ENCODE measurements around the gene TIMM50. TPM values are rescaled to one million over a fixed set of nuclear protein-coding genes. Genes with fewer than 3 reads are reported as not detected.
A peak's percentile ranks its signal among the peaks of the same experiment; 100 is the strongest.

The TIMM50 gene
- total RNA-seq, 1 donor from 2014 or later, result 256 TPM

GRCh38 chr19:39494661-39495060 is 14.0 kb downstream of the TIMM50 start:
- Mint-ChIP-seq H3K9me3 (ENCODE audit: unreplicated experiment) (peaks cover 18% of the 10 kb centered on the region), H3K27me3 (ENCODE audit: unreplicated experiment) (peaks cover 18% of the 10 kb centered on the region), H3K27ac (ENCODE audit: unreplicated experiment) (peak overlapping the region; percentile 90), H3K4me1 (ENCODE audit: low read depth, unreplicated experiment) (peaks cover 14% of the 10 kb centered on the region), H3K4me3 (ENCODE audit: unreplicated experiment) (no peak overlapping the region), H3K36me3 (ENCODE audit: unreplicated experiment) (peaks cover 4% of the 10 kb centered on the region)
- TF ChIP-seq CTCF (IDR thresholded peaks at IDR 0.05; ENCODE audit: partially characterized antibody, unreplicated experiment), result no peak
- no peak for DNase-seq

GRCh38 chr19:39496063-39496462 is 15.4 kb downstream of the TIMM50 start:
- TF ChIP-seq CTCF (IDR thresholded peaks at IDR 0.05; ENCODE audit: partially characterized antibody, unreplicated experiment), result no peak
- Mint-ChIP-seq H3K9me3 (ENCODE audit: unreplicated experiment) (peaks cover 25% of the 10 kb centered on the region), H3K36me3 (ENCODE audit: unreplicated experiment) (peaks cover 7% of the 10 kb centered on the region), H3K27me3 (ENCODE audit: unreplicated experiment) (peaks cover 23% of the 10 kb centered on the region), H3K4me1 (ENCODE audit: low read depth, unreplicated experiment) (peaks cover 17% of the 10 kb centered on the region), H3K27ac (ENCODE audit: unreplicated experiment) (peak overlapping the region; percentile 94), H3K4me3 (ENCODE audit: unreplicated experiment) (peak overlapping the region; percentile 74)
- no peak for DNase-seq

GRCh38 chr19:39497701-39497995 is 17.0 kb downstream of the TIMM50 start:
- Mint-ChIP-seq H3K4me3 (ENCODE audit: unreplicated experiment) (no peak overlapping the region), H3K36me3 (ENCODE audit: unreplicated experiment) (peaks cover 7% of the 10 kb centered on the region), H3K9me3 (ENCODE audit: unreplicated experiment) (peaks cover 25% of the 10 kb centered on the region), H3K27ac (ENCODE audit: unreplicated experiment) (peak overlapping the region; percentile 100), H3K27me3 (ENCODE audit: unreplicated experiment) (peaks cover 24% of the 10 kb centered on the region), H3K4me1 (ENCODE audit: low read depth, unreplicated experiment) (peaks cover 17% of the 10 kb centered on the region)
- TF ChIP-seq CTCF (IDR thresholded peaks at IDR 0.05; ENCODE audit: partially characterized antibody, unreplicated experiment), result no peak
- DNase-seq, result no peak

GRCh38 chr19:39497996-39498797 is 17.6 kb downstream of the TIMM50 start:
- peaks cover 7% of the 10 kb centered on the region for H3K36me3 Mint-ChIP-seq (ENCODE audit: unreplicated experiment)
- peak; percentile 92 for DNase-seq
- peaks cover 25% of the 10 kb centered on the region for H3K27me3 Mint-ChIP-seq (ENCODE audit: unreplicated experiment)
- H3K4me3 Mint-ChIP-seq (ENCODE audit: unreplicated experiment), result peak overlapping the region; percentile 97
- peaks cover 18% of the 10 kb centered on the region for H3K4me1 Mint-ChIP-seq (ENCODE audit: low read depth, unreplicated experiment)
- TF ChIP-seq CTCF (IDR thresholded peaks at IDR 0.05; ENCODE audit: partially characterized antibody, unreplicated experiment), result no peak
- peaks cover 28% of the 10 kb centered on the region for H3K9me3 Mint-ChIP-seq (ENCODE audit: unreplicated experiment)
- H3K27ac Mint-ChIP-seq (ENCODE audit: unreplicated experiment), result peak overlapping the region; percentile 100
